ENCODE data around the gene ADGRG7. TPM values are rescaled to one million over a fixed set of nuclear protein-coding genes. Genes with fewer than 3 reads are reported as not detected.

ADGRG7 gene
- total RNA-seq, 1 experiment from 2014 or later: not detected

GRCh38 chr3:100710261-100710968 lies 101.0 kb downstream of the ADGRG7 start:
- H3K4me1 ChIP-seq (ENCODE audit: insufficient read depth, low read length): peaks cover 21% of the 10 kb centered on the region
- POLR2A ChIA-PET (ENCODE audit: unreplicated experiment): interaction anchor here (0.5 kb wide), 2 partner anchors 293 to 863 kb away, joined by 4 to 6 read pairs; no protein-coding TSS in a partner anchor
- CTCF ChIA-PET: interaction anchor here (0.6 to 2.7 kb wide), 6 partner anchors 63 to 967 kb away, joined by 3 to 23 read pairs (median 4); no protein-coding TSS in a partner anchor
- BruUV-seq (replicated peaks): TSS peak; percentile 9
- TF ChIP-seq CTCF (conservative IDR thresholded peaks at IDR 0.05; ENCODE audit: low read depth, low read length): peak; percentile 60; the same call in 1 of the 2 replicates
- no peak for TF ChIP-seq EZH2 (IDR thresholded peaks at IDR 0.05; ENCODE audit: low read length, unreplicated experiment)
- TF ChIP-seq EZH2phosphoT487 (IDR thresholded peaks at IDR 0.05; ENCODE audit: borderline replicate concordance, low read length): no peak
- intact Hi-C loops (cut with micrococcal nuclease): loop anchor here (1.0 to 10.0 kb wide), 4 partner anchors 59 to 396 kb away; no protein-coding TSS in a partner anchor
- H3K27ac ChIP-seq (ENCODE audit: low read length): peak overlapping the region; percentile 93
- H3F3A ChIP-seq (ENCODE audit: low read length, unreplicated experiment): no peaks in the 10 kb centered on the region
- H2AFZ ChIP-seq (ENCODE audit: low read length): no peak overlapping the region
- H3K79me2 ChIP-seq (ENCODE audit: low read length): peaks cover 57% of the 10 kb centered on the region
- peak; percentile 80 for DNase-seq
- no peaks in the 10 kb centered on the region for H3K9me2 ChIP-seq (replicated peaks; ENCODE audit: low read length)
- H3K9me3 ChIP-seq (ENCODE audit: low read length): no peaks in the 10 kb centered on the region
- H3K36me3 ChIP-seq (ENCODE audit: low read depth, low read length): peaks cover 25% of the 10 kb centered on the region
- peak overlapping the region; percentile 88 for H3K4me2 ChIP-seq (ENCODE audit: low read length)
- H3K27me3 ChIP-seq (ENCODE audit: low read length): no peaks in the 10 kb centered on the region
- peaks cover 45% of the 10 kb centered on the region for H4K20me1 ChIP-seq (ENCODE audit: low read length)
- H3K4me3 ChIP-seq (ENCODE audit: low read length): peak overlapping the region; percentile 80
- peak overlapping the region; percentile 80 for H3K9ac ChIP-seq (ENCODE audit: low read length)
- ATAC-seq: peak; percentile 21

- ChIA-PET CTCF (no interaction called here), POLR2A (ENCODE audit: unreplicated experiment) (no interaction called here)
- no peak for DNase-seq
- Histone ChIP-seq H3K9ac (ENCODE audit: low read length) (no peak overlapping the region), H3K4me1 (ENCODE audit: insufficient read depth, low read length) (peaks cover 26% of the 10 kb centered on the region), H3K36me3 (ENCODE audit: low read depth, low read length) (peaks cover 55% of the 10 kb centered on the region), H3K27me3 (ENCODE audit: low read length) (no peaks in the 10 kb centered on the region), H3K9me2 (replicated peaks; ENCODE audit: low read length) (no peaks in the 10 kb centered on the region), H3K27ac (ENCODE audit: low read length) (no peak overlapping the region), H3K79me2 (ENCODE audit: low read length) (peaks cover 100% of the 10 kb centered on the region), H4K20me1 (ENCODE audit: low read length) (peaks cover 87% of the 10 kb centered on the region), H3K9me3 (ENCODE audit: low read length) (no peaks in the 10 kb centered on the region), H3K4me2 (ENCODE audit: low read length) (no peak overlapping the region), H2AFZ (ENCODE audit: low read length) (no peak overlapping the region), H3F3A (ENCODE audit: low read length, unreplicated experiment) (no peaks in the 10 kb centered on the region), H3K4me3 (ENCODE audit: low read length) (no peak overlapping the region)
- BruUV-seq (replicated peaks): no TSS peak
- ATAC-seq: no peak
- no peak for TF ChIP-seq EZH2 (IDR thresholded peaks at IDR 0.05; ENCODE audit: low read length, unreplicated experiment)
- TF ChIP-seq EZH2phosphoT487 (IDR thresholded peaks at IDR 0.05; ENCODE audit: borderline replicate concordance, low read length): no peak
- intact Hi-C loops (cut with micrococcal nuclease): loop anchor here (10.0 kb wide), 1 partner anchor 400 kb away; no protein-coding TSS in a partner anchor
These were observed 105.8 kb downstream of the ADGRG7 start for GRCh38 chr3:100715176-100715575.

- CTCF ChIA-PET: interaction anchor here (0.7 to 1.3 kb wide), 2 partner anchors 113 to 254 kb away, joined by 3 to 5 read pairs; no protein-coding TSS in a partner anchor
- Histone ChIP-seq H3F3A (ENCODE audit: low read length, unreplicated experiment) (no peaks in the 10 kb centered on the region), H3K27me3 (ENCODE audit: low read length) (no peaks in the 10 kb centered on the region), H3K4me3 (ENCODE audit: low read length) (no peak overlapping the region), H3K9me2 (replicated peaks; ENCODE audit: low read length) (no peaks in the 10 kb centered on the region), H3K9ac (ENCODE audit: low read length) (no peak overlapping the region), H4K20me1 (ENCODE audit: low read length) (peaks cover 73% of the 10 kb centered on the region), H3K27ac (ENCODE audit: low read length) (no peak overlapping the region), H2AFZ (ENCODE audit: low read length) (no peak overlapping the region), H3K79me2 (ENCODE audit: low read length) (peaks cover 98% of the 10 kb centered on the region), H3K9me3 (ENCODE audit: low read length) (no peaks in the 10 kb centered on the region), H3K36me3 (ENCODE audit: low read depth, low read length) (peaks cover 67% of the 10 kb centered on the region), H3K4me1 (ENCODE audit: insufficient read depth, low read length) (peaks cover 13% of the 10 kb centered on the region), H3K4me2 (ENCODE audit: low read length) (0 out of 2 replicates have a peak overlapping the region, but pooled peaks have one; percentile 4)
- intact Hi-C loops (cut with micrococcal nuclease): loop anchor here (10.0 kb wide), 1 partner anchor 402 kb away; no protein-coding TSS in a partner anchor
- no TSS peak for BruUV-seq (replicated peaks)
- peak; percentile 61 for ATAC-seq
- POLR2A ChIA-PET (ENCODE audit: unreplicated experiment): no interaction called here
- TF ChIP-seq EZH2phosphoT487 (IDR thresholded peaks at IDR 0.05; ENCODE audit: borderline replicate concordance, low read length) (no peak), EZH2 (IDR thresholded peaks at IDR 0.05; ENCODE audit: low read length, unreplicated experiment) (no peak), CTCF (conservative IDR thresholded peaks at IDR 0.05; ENCODE audit: low read depth, low read length) (no peak)
- DNase-seq: no peak
These were observed 107.7 kb downstream of the ADGRG7 start for GRCh38 chr3:100717063-100717462.

All from PC-3 (cell line).